ENCODE results near the gene MYH11.

GRCh38 chr16:15749985-15750384, 106.8 kb downstream of the MYH11 start:
- TF ChIP-seq CTCF (IDR thresholded peaks at IDR 0.05) (no peak), ZFX (IDR thresholded peaks at IDR 0.05; ENCODE audit: borderline replicate concordance) (no peak)
